Renal cortex interstitium (tissue), 11 donors: ENCODE measurements around the gene KRT3. TPM values are rescaled to one million over a fixed set of nuclear protein-coding genes. Genes with fewer than 3 reads are reported as not detected.
A peak's percentile ranks its signal among the peaks of the same experiment; 100 is the strongest.

ENCODE experiments used
- DNase-seq, 11 donors: peaks; one replicate each; pipeline ENCODE4 v3.0.0-alpha.2; 2013; ENCODE audit warnings: low read depth in 9 of 11, low spot score in 4 of 11; ENCODE audit errors: extremely low read depth in 1 of 11
- polyA plus RNA-seq, 3 donors: library from polyadenylated mRNA; unstranded; fragments of 120-200 nt; gene quantifications; one replicate each; pipeline ENCODE4 v1.2.1, GENCODE V29; 2013; ENCODE audit not compliant: insufficient read length in 3 of 3

Gene KRT3
- polyA plus RNA-seq, 3 donors: not detected

- DNase-seq: no peak
Measured at GRCh38 chr12:52829986-52830770, 34.3 kb upstream of the KRT3 start.

GRCh38 chr12:52828591-52829021, 32.7 kb upstream of the KRT3 start:
- no peak for DNase-seq

- no peak for DNase-seq
Measured at GRCh38 chr12:52828156-52828555, 32.2 kb upstream of the KRT3 start.

GRCh38 chr12:52827499-52828090, 31.7 kb upstream of the KRT3 start:
- DNase-seq: no peak

- DNase-seq: no peak
Measured at GRCh38 chr12:52826611-52827498, 30.9 kb upstream of the KRT3 start.

GRCh38 chr12:52825961-52826360, 30.0 kb upstream of the KRT3 start:
- no peak for DNase-seq

GRCh38 chr12:52824741-52825410, 29.0 kb upstream of the KRT3 start:
- DNase-seq: no peak

- DNase-seq: no peak
Measured at GRCh38 chr12:52823761-52824450, 28.0 kb upstream of the KRT3 start.

GRCh38 chr12:52822771-52823510, 27.0 kb upstream of the KRT3 start:
- no peak for DNase-seq

- no peak for DNase-seq
Measured at GRCh38 chr12:52821826-52822660, 26.1 kb upstream of the KRT3 start.

GRCh38 chr12:52821071-52821730, 25.3 kb upstream of the KRT3 start:
- no peak for DNase-seq

- DNase-seq: no peak
Measured at GRCh38 chr12:52820521-52820920, 24.6 kb upstream of the KRT3 start.

GRCh38 chr12:52819731-52820510, 24.0 kb upstream of the KRT3 start:
- DNase-seq: no peak

- DNase-seq: no peak
Measured at GRCh38 chr12:52818887-52819420, 23.0 kb upstream of the KRT3 start.

- peak in 1 of 11 donors; percentile 6 for DNase-seq
Measured at GRCh38 chr12:52818388-52818787, 22.5 kb upstream of the KRT3 start.
